OCI-LY1 (cell line): ENCODE measurements around the gene ACOX1.
"Not testable (repeated sequence)": the region's sequence is repeated elsewhere in the genome, so short reads cannot be mapped to it uniquely, and the experiment has no call there.

ENCODE experiments used
- H2AFZ ChIP-seq: fragments of 200-600 bp; sonication (generic), shearing (Covaris generic); 2 replicates; pipeline ENCODE4 v1.6.0; 2014; ENCODE audit warnings: antibody characterized with exemption, mild to moderate bottlenecking, low read length
- H3F3A ChIP-seq: fragments of 200-600 bp; sonication (generic), shearing (Covaris generic); 2 replicates; pipeline ENCODE4 v1.6.0; 2014; ENCODE audit warnings: mild to moderate bottlenecking, antibody characterized with exemption, low read length, moderate library complexity; ENCODE audit not compliant: insufficient read depth
- H3K27ac ChIP-seq: fragments of 200-600 bp; sonication (generic); 2 replicates; pipeline ENCODE4 v1.5.1; 2014; ENCODE audit warnings: low read length, mixed run types, mild to moderate bottlenecking, low read depth; ENCODE audit not compliant: poor library complexity, severe bottlenecking
- H3K27me3 ChIP-seq: fragments of 200-600 bp; sonication (generic); 2 replicates; pipeline ENCODE4 v1.6.0; 2014; ENCODE audit warnings: antibody characterized with exemption, mild to moderate bottlenecking, low read length, moderate library complexity; ENCODE audit not compliant: insufficient read depth
- H3K36me3 ChIP-seq: fragments of 200-600 bp; sonication (generic); 2 replicates; pipeline ENCODE4 v1.6.1; 2014; ENCODE audit warnings: mild to moderate bottlenecking, antibody characterized with exemption, low read length, moderate library complexity, mixed read lengths; ENCODE audit not compliant: insufficient read depth
- H3K4me1 ChIP-seq: fragments of 200-600 bp; sonication (generic); 2 replicates; pipeline ENCODE4 v1.5.1; 2014; ENCODE audit warnings: mild to moderate bottlenecking, low read length, moderate library complexity; ENCODE audit not compliant: insufficient read depth, severe bottlenecking
- H3K4me2 ChIP-seq: fragments of 200-600 bp; sonication (generic), shearing (Covaris generic); 2 replicates; pipeline ENCODE4 v1.6.1; 2014; ENCODE audit warnings: low read length
- H3K4me3 ChIP-seq: fragments of 200-600 bp; sonication (generic); 2 replicates; pipeline ENCODE4 v1.5.1; 2014; ENCODE audit warnings: low read length, low read depth, mild to moderate bottlenecking, mixed read lengths; ENCODE audit not compliant: poor library complexity, severe bottlenecking
- H3K79me2 ChIP-seq: fragments of 200-600 bp; shearing (Covaris generic); 2 replicates; pipeline ENCODE4 v1.6.1; 2016; ENCODE audit warnings: mixed run types, low read length, mixed read lengths; ENCODE audit not compliant: insufficient read depth
- H3K9ac ChIP-seq: fragments of 200-600 bp; sonication (generic), shearing (Covaris generic); 2 replicates; pipeline ENCODE4 v1.6.1; 2014; ENCODE audit warnings: mild to moderate bottlenecking, low read length, mixed read lengths
- H3K9me2 ChIP-seq: fragments of 200-600 bp; sonication (generic), shearing (Covaris generic); 2 replicates; pipeline ENCODE4 v1.6.1; 2014; ENCODE audit warnings: low read depth, mild to moderate bottlenecking, low read length, mixed read lengths
- H3K9me3 ChIP-seq: fragments of 200-600 bp; shearing (Covaris generic); 2 replicates; pipeline ENCODE4 v1.6.1; 2014; ENCODE audit warnings: low read length, mixed read lengths
- H4K20me1 ChIP-seq: fragments of 200-600 bp; sonication (generic), shearing (Covaris generic); 2 replicates; pipeline ENCODE4 v1.6.0; 2016; ENCODE audit warnings: mild to moderate bottlenecking, low read length; ENCODE audit not compliant: insufficient read depth
- CTCF ChIP-seq: fragments of 200-600 bp; sonication (generic), shearing (Covaris generic); IDR thresholded peaks from 2 replicates; pipeline ENCODE4 v1.5.1; 2017; ENCODE audit warnings: mild to moderate bottlenecking, antibody characterized with exemption, low read length, moderate library complexity, mixed read lengths
- EZH2 ChIP-seq: fragments of 200-600 bp; sonication (generic), shearing (Covaris generic); IDR thresholded peaks from 2 replicates; pipeline ENCODE4 v1.8.0; 2017; ENCODE audit warnings: borderline replicate concordance, mixed run types, mild to moderate bottlenecking, antibody characterized with exemption, low read length, moderate library complexity, mixed read lengths

Gene ACOX1

GRCh38 chr17:75976175-75976848 is 2.7 kb downstream of the ACOX1 start:
- no peak overlapping the region for H2AFZ ChIP-seq
- no peaks in the 10 kb centered on the region for H3K9me2 ChIP-seq
- no peak overlapping the region for H3K27ac ChIP-seq
- no peaks in the 10 kb centered on the region for H3K27me3 ChIP-seq
- H3K4me3 ChIP-seq, result no peak overlapping the region
- H3K9me3 ChIP-seq, result no peaks in the 10 kb centered on the region
- H3K9ac ChIP-seq, result no peak overlapping the region
- no peaks in the 10 kb centered on the region for H3F3A ChIP-seq
- 0 out of 2 replicates have a peak overlapping the region, but pooled peaks have one; percentile 23 for H3K4me2 ChIP-seq
- H4K20me1 ChIP-seq, result no peaks in the 10 kb centered on the region
- H3K4me1 ChIP-seq, result peaks cover 35% of the 10 kb centered on the region
- peaks cover 12% of the 10 kb centered on the region; the same call in 1 of the 2 replicates for H3K36me3 ChIP-seq
- no peaks in the 10 kb centered on the region for H3K79me2 ChIP-seq
- no peak for TF ChIP-seq EZH2
- no peak for TF ChIP-seq CTCF

GRCh38 chr17:75975757-75976174 is 3.2 kb downstream of the ACOX1 start:
- no peaks in the 10 kb centered on the region for H3F3A ChIP-seq
- TF ChIP-seq EZH2, result no peak
- TF ChIP-seq CTCF, result no peak
- H3K36me3 ChIP-seq, result peaks cover 12% of the 10 kb centered on the region; the same call in 1 of the 2 replicates
- no peak overlapping the region for H2AFZ ChIP-seq
- no peaks in the 10 kb centered on the region for H3K9me3 ChIP-seq
- H3K9me2 ChIP-seq, result no peaks in the 10 kb centered on the region
- H3K27ac ChIP-seq, result no peak overlapping the region
- H3K79me2 ChIP-seq, result no peaks in the 10 kb centered on the region
- H4K20me1 ChIP-seq, result no peaks in the 10 kb centered on the region
- H3K4me1 ChIP-seq, result peaks cover 31% of the 10 kb centered on the region
- no peak overlapping the region for H3K4me3 ChIP-seq
- no peak overlapping the region for H3K9ac ChIP-seq
- H3K4me2 ChIP-seq, result 0 out of 2 replicates have a peak overlapping the region, but pooled peaks have one; percentile 23
- no peaks in the 10 kb centered on the region for H3K27me3 ChIP-seq

GRCh38 chr17:75975187-75975586 is 3.8 kb downstream of the ACOX1 start:
- H3K9me3 ChIP-seq, H3K9me2 ChIP-seq, H3K27me3 ChIP-seq, H3K79me2 ChIP-seq, H4K20me1 ChIP-seq, H2AFZ ChIP-seq, H3K4me2 ChIP-seq, H3K4me3 ChIP-seq, H3F3A ChIP-seq, H3K9ac ChIP-seq, H3K27ac ChIP-seq: not testable (repeated sequence)
- peaks cover 12% of the 10 kb centered on the region; the same call in 1 of the 2 replicates for H3K36me3 ChIP-seq
- H3K4me1 ChIP-seq, result peaks cover 25% of the 10 kb centered on the region

GRCh38 chr17:75970626-75971025 is 8.3 kb downstream of the ACOX1 start:
- Histone ChIP-seq H3K4me2 (no peak overlapping the region), H3K79me2 (no peaks in the 10 kb centered on the region), H3K27ac (no peak overlapping the region)

More at GRCh38 chr17:75970626-75971025, 8.3 kb downstream of the ACOX1 start:
- no peaks in the 10 kb centered on the region for H3K9me2 ChIP-seq
- H3K4me3 ChIP-seq, result no peak overlapping the region
- H4K20me1 ChIP-seq, result no peaks in the 10 kb centered on the region
- H3K4me1 ChIP-seq, result no peaks in the 10 kb centered on the region
- no peak overlapping the region for H2AFZ ChIP-seq
- H3K36me3 ChIP-seq, result peaks cover 18% of the 10 kb centered on the region; the same call in 1 of the 2 replicates
- no peaks in the 10 kb centered on the region for H3K27me3 ChIP-seq
- no peaks in the 10 kb centered on the region for H3F3A ChIP-seq
- no peak for TF ChIP-seq CTCF
- no peak for TF ChIP-seq EZH2
- no peaks in the 10 kb centered on the region for H3K9me3 ChIP-seq
- H3K9ac ChIP-seq, result no peak overlapping the region
